SK-N-SH treated with all-trans-retinoic acid at 6 μM for 48 hours (cell line): ENCODE data around the gene SH3RF1.

Source experiments
- ATAC-seq: fragments of 200-7000 bp; cut with Tn5 transposase; 3 replicates; pipeline ENCODE4 v1.9.1; 2020; ENCODE audit warnings: mild to moderate bottlenecking, moderate library complexity
- ARNTL ChIP-seq: fragments of 450-650 bp; formaldehyde crosslinking; IDR thresholded peaks from 2 replicates; pipeline ENCODE4 v1.5.0; 2020; ENCODE audit warnings: low read depth, mild to moderate bottlenecking, moderate library complexity, borderline replicate concordance
- BACH2 ChIP-seq: fragments of 250-450 bp; sonication (Bioruptor Pico); IDR thresholded peaks from 2 replicates; pipeline ENCODE4 v1.9.0; 2021; ENCODE audit warnings: mild to moderate bottlenecking, borderline replicate concordance
- CREB5 ChIP-seq: fragments of 250-450 bp; sonication (Bioruptor Pico); IDR thresholded peaks from 2 replicates; pipeline ENCODE4 v1.5.1; 2020; ENCODE audit warnings: low read depth, mild to moderate bottlenecking, moderate library complexity
- CSDC2 ChIP-seq: fragments of 250-450 bp; sonication (Bioruptor Pico); IDR thresholded peaks from 2 replicates; pipeline ENCODE4 v1.5.0; 2020; ENCODE audit warnings: mild to moderate bottlenecking, moderate library complexity
- CSRNP3 ChIP-seq: fragments of 250-450 bp; sonication (Bioruptor Pico); IDR thresholded peaks from 2 replicates; pipeline ENCODE4 v1.5.1; 2021; ENCODE audit warnings: mild to moderate bottlenecking, moderate library complexity
- ESRRG ChIP-seq: fragments of 250-450 bp; sonication (Bioruptor Pico); IDR thresholded peaks from 2 replicates; pipeline ENCODE4 v1.6.1; 2021; ENCODE audit warnings: mild to moderate bottlenecking
- GLIS3 ChIP-seq: fragments of 250-450 bp; sonication (Bioruptor Pico); IDR thresholded peaks from 2 replicates; pipeline ENCODE4 v1.5.0; 2020; ENCODE audit warnings: mild to moderate bottlenecking, moderate library complexity
- ISL1 ChIP-seq: fragments of 250-450 bp; sonication (Bioruptor Pico); IDR thresholded peaks from 2 replicates; pipeline ENCODE4 v2.1.2; 2022; ENCODE audit warnings: mild to moderate bottlenecking, moderate library complexity
- OSR1 ChIP-seq: fragments of 250-450 bp; sonication (Bioruptor Pico); IDR thresholded peaks from 2 replicates; pipeline ENCODE4 v1.8.0; 2022; ENCODE audit warnings: moderate library complexity, mild to moderate bottlenecking, inconsistent platforms
- PATZ1 ChIP-seq: fragments of 250-450 bp; sonication (Bioruptor Pico); IDR thresholded peaks from 2 replicates; pipeline ENCODE4 v1.8.0; 2020; ENCODE audit warnings: mild to moderate bottlenecking, moderate library complexity, borderline replicate concordance
- POU6F1 ChIP-seq: fragments of 250-450 bp; sonication (Bioruptor Pico); IDR thresholded peaks from 2 replicates; pipeline ENCODE4 v1.8.0; 2021; ENCODE audit warnings: low read depth, mild to moderate bottlenecking, moderate library complexity, borderline replicate concordance
- RARB ChIP-seq: fragments of 250-450 bp; sonication (Bioruptor Pico); IDR thresholded peaks from 2 replicates; pipeline ENCODE4 v1.8.0; 2021; ENCODE audit warnings: mild to moderate bottlenecking, moderate library complexity
- SNAI2 ChIP-seq: fragments of 250-450 bp; sonication (Bioruptor Pico); IDR thresholded peaks from 2 replicates; pipeline ENCODE4 v1.5.0; 2020; ENCODE audit warnings: mild to moderate bottlenecking, moderate library complexity
- TCF4 ChIP-seq: fragments of 250-450 bp; sonication (Bioruptor Pico); IDR thresholded peaks from 2 replicates; pipeline ENCODE4 v1.8.0; 2021; ENCODE audit warnings: mild to moderate bottlenecking, moderate library complexity, borderline replicate concordance
- TOX ChIP-seq: fragments of 250-450 bp; sonication (Bioruptor Pico); IDR thresholded peaks from 2 replicates; pipeline ENCODE4 v1.8.0; 2021; ENCODE audit warnings: mild to moderate bottlenecking, moderate library complexity, borderline replicate concordance
- TSHZ2 ChIP-seq: fragments of 250-450 bp; sonication (Bioruptor Pico); IDR thresholded peaks from 2 replicates; pipeline ENCODE4 v1.5.0; 2020; ENCODE audit warnings: mild to moderate bottlenecking, moderate library complexity
- ZC3H10 ChIP-seq: fragments of 250-450 bp; sonication (Bioruptor Pico); IDR thresholded peaks from 2 replicates; pipeline ENCODE4 v1.5.1; 2021; ENCODE audit warnings: mild to moderate bottlenecking, moderate library complexity
- ZFP3 ChIP-seq: fragments of 250-450 bp; sonication (Bioruptor Pico); IDR thresholded peaks from 2 replicates; pipeline ENCODE4 v1.5.0; 2020; ENCODE audit warnings: mild to moderate bottlenecking, moderate library complexity
- ZFP30 ChIP-seq: fragments of 450-650 bp; formaldehyde crosslinking; IDR thresholded peaks from 2 replicates; pipeline ENCODE4 v1.5.0; 2022; ENCODE audit warnings: mild to moderate bottlenecking, moderate library complexity
- ZNF565 ChIP-seq: fragments of 450-650 bp; formaldehyde crosslinking; conservative IDR thresholded peaks from 2 replicates; pipeline ENCODE4 v1.5.0; 2020; ENCODE audit warnings: low read depth, mild to moderate bottlenecking, moderate library complexity
- ZNF70 ChIP-seq: fragments of 450-650 bp; formaldehyde crosslinking; IDR thresholded peaks from 2 replicates; pipeline ENCODE4 v1.5.0; 2020; ENCODE audit warnings: mild to moderate bottlenecking, moderate library complexity
- ZNF8 ChIP-seq: fragments of 450-650 bp; formaldehyde crosslinking; IDR thresholded peaks from 2 replicates; pipeline ENCODE4 v1.5.0; 2020; ENCODE audit warnings: mild to moderate bottlenecking, moderate library complexity

Gene SH3RF1

GRCh38 chr4:169143335-169143734 is 127.4 kb downstream of the SH3RF1 start:
- no peak for ATAC-seq
- TF ChIP-seq TOX (CRISPR knock-in tag) (no peak), GLIS3 (CRISPR knock-in tag) (no peak), SNAI2 (CRISPR knock-in tag) (no peak), ZFP30 (no peak), CSRNP3 (CRISPR knock-in tag) (no peak), CREB5 (CRISPR knock-in tag) (no peak), ZNF565 (CRISPR knock-in tag) (no peak)

- ATAC-seq: no peak
- TF ChIP-seq ARNTL (no peak), TOX (CRISPR knock-in tag) (no peak), ZNF8 (CRISPR knock-in tag) (no peak), OSR1 (CRISPR knock-in tag) (no peak), ZNF565 (CRISPR knock-in tag) (no peak), ZNF70 (CRISPR knock-in tag) (no peak), ZFP30 (no peak), SNAI2 (CRISPR knock-in tag) (no peak), GLIS3 (CRISPR knock-in tag) (no peak)
- TF ChIP-seq, all 23 proteins: peak for 0
Observed at GRCh38 chr4:169142906-169143305, 127.8 kb downstream of the SH3RF1 start.

- no peak for ATAC-seq
- TF ChIP-seq SNAI2 (CRISPR knock-in tag) (no peak), ESRRG (CRISPR knock-in tag) (no peak), CREB5 (CRISPR knock-in tag) (no peak), TCF4 (CRISPR knock-in tag) (no peak), ZC3H10 (CRISPR knock-in tag) (no peak)
Observed at GRCh38 chr4:169142391-169142790, 128.4 kb downstream of the SH3RF1 start.

- TF ChIP-seq CSRNP3 (CRISPR knock-in tag): no peak
- TF ChIP-seq ZFP3 (CRISPR knock-in tag): no peak
- TF ChIP-seq OSR1 (CRISPR knock-in tag): no peak
- no peak for TF ChIP-seq BACH2
- no peak for TF ChIP-seq PATZ1 (CRISPR knock-in tag)
- TF ChIP-seq POU6F1: no peak
- no peak for TF ChIP-seq CSDC2 (CRISPR knock-in tag)
- TF ChIP-seq ZFP30: no peak
- TF ChIP-seq ESRRG (CRISPR knock-in tag): no peak
- TF ChIP-seq TSHZ2: no peak
- TF ChIP-seq ZC3H10 (CRISPR knock-in tag): no peak
- TF ChIP-seq ISL1 (CRISPR knock-in tag): no peak
- TF ChIP-seq TOX (CRISPR knock-in tag): no peak
- TF ChIP-seq ARNTL: no peak
- no peak for TF ChIP-seq GLIS3 (CRISPR knock-in tag)
- no peak for TF ChIP-seq ZNF565 (CRISPR knock-in tag)
- no peak for TF ChIP-seq RARB (CRISPR knock-in tag)
- no peak for TF ChIP-seq CREB5 (CRISPR knock-in tag)
- ATAC-seq: no peak; the same call in 2 of the 3 replicates
Observed at GRCh38 chr4:169139021-169139420, 131.7 kb downstream of the SH3RF1 start.
